HL-60 (cell line): ENCODE data around the gene AMPD2.

Experiments used
- DNase-seq, 2 experiments: peaks; one replicate each; pipeline ENCODE4 v3.0.0-alpha.2; 2010 to 2020; ENCODE audit warnings: low read depth in 1 of 2, low spot score in 1 of 2
- H3K27ac ChIP-seq: fragments of 250-450 bp; sonication (Bioruptor Pico); replicated peaks from 2 replicates; pipeline ENCODE4 v1.5.1; 2020; ENCODE audit warnings: mild to moderate bottlenecking, moderate library complexity
- H3K27me3 ChIP-seq: fragments of 250-450 bp; sonication (Bioruptor Pico); 2 replicates; pipeline ENCODE4 v1.5.1; 2021; ENCODE audit warnings: mild to moderate bottlenecking, moderate library complexity; ENCODE audit not compliant: insufficient read depth, poor library complexity, severe bottlenecking
- H3K4me3 ChIP-seq: replicated peaks from 2 replicates; pipeline ENCODE4 v1.5.1; 2011; ENCODE audit warnings: mild to moderate bottlenecking, control low read depth, low read length; ENCODE audit not compliant: insufficient read depth
- CTCF ChIP-seq: IDR thresholded peaks from one replicate; pipeline ENCODE4 v1.5.1; 2011; ENCODE audit warnings: low read length, control low read depth, inconsistent platforms; ENCODE audit not compliant: insufficient read depth
- GABPA ChIP-seq: IDR thresholded peaks from 2 replicates; pipeline ENCODE4 v1.6.1; 2012; ENCODE audit warnings: low read depth
- POLR2AphosphoS5 ChIP-seq: IDR thresholded peaks from 2 replicates; pipeline ENCODE4 v1.6.1; 2012; ENCODE audit warnings: low read depth
- REST ChIP-seq: IDR thresholded peaks from 2 replicates; pipeline ENCODE4 v1.6.1; 2012; ENCODE audit warnings: low read depth; ENCODE audit not compliant: insufficient replicate concordance
- SPI1 ChIP-seq: IDR thresholded peaks from 2 replicates; pipeline ENCODE4 v1.6.1; 2012; ENCODE audit warnings: low read depth, mild to moderate bottlenecking, borderline replicate concordance

The AMPD2 gene

GRCh38 chr1:109589679-109590078 lies 30.0 kb upstream of the AMPD2 start:
- no peaks in the 10 kb centered on the region for H3K27me3 ChIP-seq
- no peak overlapping the region for H3K4me3 ChIP-seq
- no peak for DNase-seq
- no peak overlapping the region for H3K27ac ChIP-seq
- TF ChIP-seq GABPA, result no peak
- TF ChIP-seq SPI1, result no peak
- TF ChIP-seq CTCF, result no peak

DNA sequence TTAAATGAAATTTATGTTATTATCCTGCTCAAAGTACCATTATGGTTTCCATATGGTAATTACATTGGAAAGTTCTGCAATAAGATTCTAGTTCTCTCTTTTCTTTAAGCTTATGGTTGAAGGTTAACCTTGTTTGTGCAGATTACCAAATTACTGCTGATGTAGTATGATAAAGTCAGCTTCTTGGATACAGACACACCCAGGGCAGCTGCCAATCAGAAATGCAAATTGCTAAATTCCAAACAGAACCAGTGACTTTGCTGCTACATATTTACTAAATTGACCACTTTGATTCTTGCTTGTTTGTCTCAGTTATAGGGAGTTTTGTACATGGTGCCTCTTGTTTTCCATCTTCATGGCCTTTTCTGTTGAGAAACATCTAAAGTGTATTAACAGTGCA lies 26.7 kb upstream of the AMPD2 start:
- no peak overlapping the region for H3K4me3 ChIP-seq
- no peak overlapping the region for H3K27ac ChIP-seq
- TF ChIP-seq REST (no peak), GABPA (no peak), SPI1 (no peak), POLR2AphosphoS5 (no peak), CTCF (no peak)
- no peaks in the 10 kb centered on the region for H3K27me3 ChIP-seq
- no peak for DNase-seq

DNA sequence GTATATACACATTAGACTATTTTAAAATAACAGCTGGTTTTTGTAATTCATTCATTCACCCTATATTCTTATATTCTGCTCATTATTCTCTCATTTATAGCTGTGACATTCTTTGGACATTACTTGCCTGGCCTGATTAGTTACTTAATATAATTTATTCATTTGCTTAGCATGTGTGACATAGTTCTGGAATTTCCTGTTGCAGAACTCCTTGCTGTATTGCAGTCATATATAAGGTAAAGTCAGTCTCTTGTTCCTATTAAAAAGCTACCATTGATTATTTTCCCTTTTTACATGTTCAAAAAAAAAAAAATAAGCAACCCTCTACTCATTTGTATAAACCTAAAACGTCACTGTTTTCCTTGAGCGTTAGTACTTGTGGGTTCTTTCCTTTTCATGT lies 24.1 kb upstream of the AMPD2 start:
- no peaks in the 10 kb centered on the region for H3K27me3 ChIP-seq
- H3K27ac ChIP-seq, result no peak overlapping the region
- DNase-seq, result no peak
- H3K4me3 ChIP-seq, result no peak overlapping the region
- no peak for TF ChIP-seq GABPA
- TF ChIP-seq SPI1, result no peak
- TF ChIP-seq REST, result no peak
- TF ChIP-seq POLR2AphosphoS5, result no peak
- no peak for TF ChIP-seq CTCF

DNA sequence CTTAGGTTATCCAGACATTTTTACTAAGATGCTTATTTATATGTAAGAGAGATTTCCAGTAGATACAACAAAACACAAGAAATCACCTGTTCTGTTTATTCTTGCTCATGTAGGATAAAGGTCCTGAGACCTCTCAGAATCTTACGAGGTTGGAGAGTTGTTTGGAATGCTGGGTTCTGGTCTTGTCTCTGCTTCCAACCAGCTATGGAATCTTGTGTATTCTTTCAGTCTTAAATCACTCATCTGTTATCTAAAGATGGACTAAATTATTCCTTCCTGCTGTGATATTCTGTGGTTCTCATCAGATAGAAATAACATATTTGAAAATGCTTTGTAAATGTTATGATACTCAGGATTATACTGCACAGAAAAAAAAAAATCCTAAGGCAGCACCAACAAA lies 21.5 kb upstream of the AMPD2 start:
- TF ChIP-seq SPI1 (no peak), REST (no peak), CTCF (no peak), POLR2AphosphoS5 (no peak), GABPA (no peak)
- Histone ChIP-seq H3K4me3 (no peak overlapping the region), H3K27ac (no peak overlapping the region), H3K27me3 (no peaks in the 10 kb centered on the region)
- DNase-seq, result no peak
